ENCODE results near the gene DTX1. TPM values are rescaled to one million over a fixed set of nuclear protein-coding genes. Genes with fewer than 3 reads are reported as not detected.

Gene DTX1
- total RNA-seq, 4 donors from 2014 or later: 0.49 to 1.1 (median 0.77) TPM

DNA sequence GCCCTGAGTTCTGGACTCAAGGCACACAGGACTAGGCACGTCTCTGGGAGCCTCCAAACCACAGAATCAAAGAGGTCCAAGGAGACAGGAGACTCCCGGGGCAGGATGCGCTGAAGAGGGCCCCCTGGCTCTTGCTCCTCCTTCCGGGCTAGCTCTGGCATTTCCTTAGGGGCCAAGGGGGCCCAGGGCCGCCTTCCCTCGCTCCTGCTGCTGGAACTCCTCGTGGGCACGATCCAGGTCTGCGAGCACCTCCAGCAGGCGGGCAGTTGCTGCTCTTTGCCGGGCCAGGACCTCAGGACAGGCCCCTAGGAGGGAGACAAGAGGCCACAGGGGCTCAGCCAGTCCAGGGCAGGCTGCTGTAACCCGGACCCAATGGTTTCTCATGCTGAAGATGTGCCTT lies 43.2 kb downstream of the DTX1 start:
- no peak for ATAC-seq
- Histone ChIP-seq H3K9me3 (no peaks in the 10 kb centered on the region), H3K27ac (no peak overlapping the region), H3K36me3 (no peaks in the 10 kb centered on the region), H3K4me1 (no peaks in the 10 kb centered on the region), H3K27me3 (peaks cover 7 to 15% (median 14%) of the 10 kb centered on the region in 3 donors), H3K4me3 (no peak overlapping the region)
- no peak for DNase-seq
- in situ Hi-C loops (cut with MboI; ENCODE audit: low sequenced_read_pairs in 4 of 4): loop anchor here in 1 of 4 donors (5.0 kb wide), 1 partner anchor 52 kb away; no protein-coding TSS in a partner anchor
- intact Hi-C loops (cut with DNase I; ENCODE audit: low total_unique reads): loop anchor here (2.0 kb wide), 1 partner anchor 51 kb away; no protein-coding TSS in a partner anchor
- no peak for TF ChIP-seq CTCF (IDR thresholded peaks at IDR 0.05 in 4 of 5, conservative IDR thresholded peaks at IDR 0.05 in 1 of 5)
- no peak for TF ChIP-seq POLR2A (IDR thresholded peaks at IDR 0.05)

DNA sequence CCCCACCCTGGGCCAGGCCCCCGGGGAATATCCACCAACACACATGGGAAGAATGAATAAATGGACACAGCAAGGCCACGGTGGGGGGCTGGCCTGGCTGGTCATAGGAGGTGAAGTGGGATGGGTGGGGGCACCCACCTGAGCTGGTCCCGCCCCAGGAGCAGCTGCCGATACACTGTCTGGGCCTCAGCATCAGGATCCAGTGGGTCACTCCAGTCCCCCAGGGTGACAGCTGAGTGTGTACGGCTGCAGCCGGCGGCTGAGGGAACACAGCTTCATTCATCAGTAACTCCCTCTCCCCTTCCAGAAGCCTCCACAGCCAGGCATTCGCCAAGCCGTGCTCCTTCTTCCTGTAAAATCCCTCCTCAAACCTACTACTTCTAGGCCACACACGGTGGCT lies 45.2 kb downstream of the DTX1 start:
- H3K27ac ChIP-seq: no peak overlapping the region
- peaks cover 7 to 17% (median 15%) of the 10 kb centered on the region in 3 donors for H3K27me3 ChIP-seq
- H3K4me3 ChIP-seq: no peak overlapping the region
- no peaks in the 10 kb centered on the region for H3K4me1 ChIP-seq
- ATAC-seq (no peak), DNase-seq (no peak)
- H3K9me3 ChIP-seq: no peaks in the 10 kb centered on the region
- intact Hi-C loops (cut with DNase I; ENCODE audit: low total_unique reads): no loop called here
- in situ Hi-C loops (cut with MboI; ENCODE audit: low sequenced_read_pairs in 4 of 4): no loop called here
- TF ChIP-seq CTCF (IDR thresholded peaks at IDR 0.05 in 4 of 5, conservative IDR thresholded peaks at IDR 0.05 in 1 of 5) (no peak), POLR2A (IDR thresholded peaks at IDR 0.05) (no peak)
- H3K36me3 ChIP-seq: no peaks in the 10 kb centered on the region

DNA sequence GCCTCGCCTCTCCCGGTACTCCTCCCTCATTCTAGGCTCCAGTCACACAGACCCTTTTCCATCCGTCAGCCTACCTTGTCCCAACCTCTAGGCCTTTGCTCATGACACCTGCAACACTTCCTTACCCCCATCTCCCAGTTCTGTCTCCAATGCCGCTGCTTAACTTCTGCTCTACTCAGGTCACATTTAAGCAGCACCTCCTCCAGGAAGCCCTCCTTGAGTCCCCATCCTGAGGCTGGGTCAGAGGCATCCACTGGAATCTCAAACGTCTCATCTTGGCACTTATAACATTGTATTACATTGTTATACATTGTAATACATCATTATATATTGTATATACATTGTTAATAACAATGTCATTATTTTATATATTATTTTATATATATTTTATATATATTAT lies 46.3 kb downstream of the DTX1 start:
- Histone ChIP-seq H3K36me3 (no peaks in the 10 kb centered on the region), H3K27me3 (peaks cover 7 to 17% (median 15%) of the 10 kb centered on the region in 3 donors), H3K27ac (no peak overlapping the region), H3K9me3 (no peaks in the 10 kb centered on the region), H3K4me1 (no peaks in the 10 kb centered on the region), H3K4me3 (no peak overlapping the region)
- intact Hi-C loops (cut with DNase I; ENCODE audit: low total_unique reads) (no loop called here), in situ Hi-C loops (cut with MboI; ENCODE audit: low sequenced_read_pairs in 4 of 4) (no loop called here)
- TF ChIP-seq CTCF (IDR thresholded peaks at IDR 0.05 in 4 of 5, conservative IDR thresholded peaks at IDR 0.05 in 1 of 5) (no peak), POLR2A (IDR thresholded peaks at IDR 0.05) (no peak)
- DNase-seq: no peak
- no peak for ATAC-seq

DNA sequence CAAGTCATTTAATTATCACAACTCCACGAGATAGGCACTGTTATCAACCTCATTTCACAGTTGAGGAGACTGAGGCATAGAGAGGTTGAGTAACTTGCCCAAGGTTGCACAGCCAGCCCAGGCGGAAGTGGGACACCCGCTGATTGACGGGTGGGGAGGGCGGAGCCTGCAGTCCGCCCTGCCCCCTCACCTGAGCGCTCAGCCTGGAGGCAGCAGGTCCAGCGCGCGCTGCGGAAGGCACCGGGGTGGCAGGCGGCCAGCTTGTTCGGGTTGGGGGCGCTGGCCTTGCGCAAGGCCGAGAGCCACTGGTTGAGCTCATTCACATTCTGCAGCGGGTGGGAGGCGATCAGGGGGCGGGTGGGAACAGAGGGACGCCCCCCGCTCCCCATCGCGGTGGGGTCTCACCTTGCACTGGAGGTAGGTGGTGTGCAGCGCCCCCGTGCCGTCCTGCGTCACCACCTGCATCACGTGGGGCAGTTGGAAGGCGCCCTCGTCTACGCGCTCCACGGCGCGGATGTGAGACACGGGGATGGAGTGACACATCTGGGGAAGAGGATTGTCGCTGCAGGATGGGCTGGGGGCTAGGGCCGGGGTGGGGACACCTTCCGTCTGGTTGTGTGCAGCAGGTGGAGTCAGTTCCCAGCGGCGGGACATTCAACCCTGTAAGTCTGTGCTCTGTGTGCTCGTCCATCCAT lies 47.4 kb downstream of the DTX1 start:
- TF ChIP-seq CTCF (IDR thresholded peaks at IDR 0.05 in 4 of 5, conservative IDR thresholded peaks at IDR 0.05 in 1 of 5) (no peak), POLR2A (IDR thresholded peaks at IDR 0.05) (no peak)
- H3K36me3 ChIP-seq: no peaks in the 10 kb centered on the region
- H3K4me3 ChIP-seq: no peak overlapping the region
- ATAC-seq (no peak), DNase-seq (no peak)
- no peaks in the 10 kb centered on the region for H3K4me1 ChIP-seq
- H3K27ac ChIP-seq: no peak overlapping the region
- H3K27me3 ChIP-seq: peaks cover 7 to 17% (median 15%) of the 10 kb centered on the region in 3 donors
- no peaks in the 10 kb centered on the region for H3K9me3 ChIP-seq
- in situ Hi-C loops (cut with MboI; ENCODE audit: low sequenced_read_pairs in 4 of 4): no loop called here
- intact Hi-C loops (cut with DNase I; ENCODE audit: low total_unique reads): no loop called here
